T-helper 17 cell (primary cell): Measurements from ENCODE around the gene MRAS. TPM values are rescaled to one million over a fixed set of nuclear protein-coding genes. Genes with fewer than 3 reads are reported as not detected.
"Not testable (repeated sequence)": the region's sequence is repeated elsewhere in the genome, so short reads cannot be mapped to it uniquely, and the experiment has no call there.

Experiments used
- ATAC-seq: fragments of 150-1000 bp; cut with Tn5 transposase; 2 replicates; pipeline ENCODE4 v1.10.0; 2021; ENCODE audit warnings: mild to moderate bottlenecking, moderate library complexity
- DNase-seq, 3 donors: peaks; one replicate each; pipeline versions ENCODE4 v3.0.0 to v3.0.0-alpha.2; 2020 to 2021
- H3K9me3 ChIP-seq: one replicate; pipeline ENCODE4 v1.7.0; 2013; ENCODE audit warnings: low read length, mild to moderate bottlenecking; ENCODE audit not compliant: control insufficient read depth, poor library complexity, severe bottlenecking
- H3K27ac Mint-ChIP-seq: one replicate; pipeline ENCODE4 v1.8.0; 2022; ENCODE audit warnings: mild to moderate bottlenecking, moderate library complexity, mixed read lengths
- H3K27me3 Mint-ChIP-seq: one replicate; pipeline ENCODE4 v1.8.0; 2022; ENCODE audit warnings: mixed read lengths
- H3K36me3 Mint-ChIP-seq: one replicate; pipeline ENCODE4 v1.8.0; 2022; ENCODE audit warnings: low read depth, mixed read lengths
- H3K4me1 Mint-ChIP-seq: one replicate; pipeline ENCODE4 v1.8.0; 2022; ENCODE audit warnings: mild to moderate bottlenecking, mixed read lengths
- H3K4me3 Mint-ChIP-seq: one replicate; pipeline ENCODE4 v1.8.0; 2022; ENCODE audit warnings: mild to moderate bottlenecking, moderate library complexity, mixed read lengths
- total RNA-seq, 4 donors: library from RNA in 2 of 4; stranded (reverse) in 2 of 4; gene quantifications; one replicate each; pipeline ENCODE4 v1.2.3 and lab custom pipeline; 2022 to 2026

MRAS gene
- total RNA-seq, 2 donors from 2014 or later, result 0.13 to 1.6 TPM

- H3K4me3 Mint-ChIP-seq, result no peak overlapping the region
- no peaks in the 10 kb centered on the region for H3K9me3 ChIP-seq
- no peak for ATAC-seq
- H3K36me3 Mint-ChIP-seq, result no peaks in the 10 kb centered on the region
- no peaks in the 10 kb centered on the region for H3K4me1 Mint-ChIP-seq
- DNase-seq, result no peak
- H3K27me3 Mint-ChIP-seq, result peaks cover 20% of the 10 kb centered on the region
- no peak overlapping the region for H3K27ac Mint-ChIP-seq
Measured at GRCh38 chr3:138443521-138444503, 95.4 kb downstream of the MRAS start.

GRCh38 chr3:138445236-138445635 is 96.9 kb downstream of the MRAS start:
- no peaks in the 10 kb centered on the region for H3K4me1 Mint-ChIP-seq
- ATAC-seq (no peak), DNase-seq (no peak)
- H3K36me3 Mint-ChIP-seq, result no peaks in the 10 kb centered on the region
- H3K9me3 ChIP-seq, result no peaks in the 10 kb centered on the region
- peaks cover 9% of the 10 kb centered on the region for H3K27me3 Mint-ChIP-seq
- H3K27ac Mint-ChIP-seq, result no peak overlapping the region
- H3K4me3 Mint-ChIP-seq, result no peak overlapping the region

- Mint-ChIP-seq H3K4me3 (no peak overlapping the region), H3K4me1 (no peaks in the 10 kb centered on the region), H3K36me3 (no peaks in the 10 kb centered on the region), H3K27ac (no peak overlapping the region), H3K27me3 (peaks cover 8% of the 10 kb centered on the region)
- ATAC-seq, result no peak
- H3K9me3 ChIP-seq, result no peaks in the 10 kb centered on the region
- no peak for DNase-seq
Measured at GRCh38 chr3:138445654-138446053, 97.3 kb downstream of the MRAS start.

- DNase-seq, result no peak
- peaks cover 19% of the 10 kb centered on the region for H3K27me3 Mint-ChIP-seq
- H3K36me3 Mint-ChIP-seq, result no peaks in the 10 kb centered on the region
- no peak overlapping the region for H3K27ac Mint-ChIP-seq
- no peaks in the 10 kb centered on the region for H3K9me3 ChIP-seq
- no peak overlapping the region for H3K4me3 Mint-ChIP-seq
- ATAC-seq, result no peak
- no peaks in the 10 kb centered on the region for H3K4me1 Mint-ChIP-seq
Measured at GRCh38 chr3:138448631-138449030, 100.3 kb downstream of the MRAS start.

GRCh38 chr3:138449490-138449889 is 101.1 kb downstream of the MRAS start:
- DNase-seq, result no peak
- H3K27ac Mint-ChIP-seq, result no peak overlapping the region
- peaks cover 19% of the 10 kb centered on the region for H3K27me3 Mint-ChIP-seq
- H3K36me3 Mint-ChIP-seq, result no peaks in the 10 kb centered on the region
- H3K4me1 Mint-ChIP-seq, result no peaks in the 10 kb centered on the region
- no peaks in the 10 kb centered on the region for H3K9me3 ChIP-seq
- H3K4me3 Mint-ChIP-seq, result no peak overlapping the region
- ATAC-seq, result no peak

- Mint-ChIP-seq H3K4me1 (no peaks in the 10 kb centered on the region), H3K27me3 (peaks cover 26% of the 10 kb centered on the region), H3K4me3 (no peak overlapping the region), H3K36me3 (no peaks in the 10 kb centered on the region), H3K27ac (no peak overlapping the region)
- no peak for DNase-seq
- H3K9me3 ChIP-seq, result no peaks in the 10 kb centered on the region
- no peak for ATAC-seq
Measured at GRCh38 chr3:138450181-138450580, 101.8 kb downstream of the MRAS start.

- peaks cover 23% of the 10 kb centered on the region for H3K27me3 Mint-ChIP-seq
- H3K4me3 Mint-ChIP-seq, result no peak overlapping the region
- DNase-seq (no peak), ATAC-seq (no peak)
- peaks cover 2% of the 10 kb centered on the region for H3K4me1 Mint-ChIP-seq
- no peaks in the 10 kb centered on the region for H3K36me3 Mint-ChIP-seq
- no peaks in the 10 kb centered on the region for H3K9me3 ChIP-seq
- H3K27ac Mint-ChIP-seq, result no peak overlapping the region
Measured at GRCh38 chr3:138450704-138451424, 102.5 kb downstream of the MRAS start.

GRCh38 chr3:138451595-138452162 is 103.3 kb downstream of the MRAS start:
- Mint-ChIP-seq H3K27ac (no peak overlapping the region), H3K27me3 (peaks cover 20% of the 10 kb centered on the region), H3K4me1 (peaks cover 8% of the 10 kb centered on the region), H3K4me3 (no peak overlapping the region), H3K36me3 (no peaks in the 10 kb centered on the region)
- H3K9me3 ChIP-seq, result no peaks in the 10 kb centered on the region
- no peak for ATAC-seq
- DNase-seq, result no peak

- Mint-ChIP-seq H3K27ac (no peak overlapping the region), H3K4me1 (peaks cover 8% of the 10 kb centered on the region), H3K4me3 (no peak overlapping the region), H3K36me3 (no peaks in the 10 kb centered on the region), H3K27me3 (peaks cover 20% of the 10 kb centered on the region)
- DNase-seq (no peak), ATAC-seq (no peak)
- H3K9me3 ChIP-seq, result no peaks in the 10 kb centered on the region
Measured at GRCh38 chr3:138452436-138452835, 104.1 kb downstream of the MRAS start.

- H3K36me3 Mint-ChIP-seq, H3K4me3 Mint-ChIP-seq, ATAC-seq, H3K9me3 ChIP-seq, H3K4me1 Mint-ChIP-seq, DNase-seq, H3K27ac Mint-ChIP-seq: not testable (repeated sequence)
- peaks cover 20% of the 10 kb centered on the region for H3K27me3 Mint-ChIP-seq
Measured at GRCh38 chr3:138453940-138454339, 105.6 kb downstream of the MRAS start.

Other genes starting within 250 kb of the MRAS start
- not detected for gene DZIP1L, start 233.0 kb upstream of the MRAS start, total RNA-seq
- not detected for gene A4GNT, start 216.2 kb upstream of the MRAS start, total RNA-seq
- 10 to 100 TPM; 19.5 TPM for gene DBR1, start 173.7 kb upstream of the MRAS start, total RNA-seq
- gene ARMC8, start 161.3 kb upstream of the MRAS start, total RNA-seq, result 10 to 100 TPM; 55.6 to 75.8 TPM
- under 1 TPM; 0.60 to 0.85 TPM for gene NME9, start 18.7 kb upstream of the MRAS start, total RNA-seq
- under 1 TPM in 1 of 2 donors, not detected in 1; 0.40 TPM for gene ESYT3, start 86.0 kb downstream of the MRAS start, total RNA-seq
- 10 to 100 TPM; 10.7 to 16.6 TPM for gene CEP70, start 245.7 kb downstream of the MRAS start, total RNA-seq